GM18909 (cell line): ENCODE measurements around the gene PPP2R3A.
"Not testable (repeated sequence)": the region's sequence is repeated elsewhere in the genome, so short reads cannot be mapped to it uniquely, and the experiment has no call there.

Source experiments
- ATAC-seq: cut with Tn5 transposase; IDR thresholded peaks from one replicate; pipeline ENCODE4 v1.9.1; 2021; ENCODE audit warnings: mild to moderate bottlenecking; ENCODE audit not compliant: unreplicated experiment, poor library complexity

Gene PPP2R3A

DNA sequence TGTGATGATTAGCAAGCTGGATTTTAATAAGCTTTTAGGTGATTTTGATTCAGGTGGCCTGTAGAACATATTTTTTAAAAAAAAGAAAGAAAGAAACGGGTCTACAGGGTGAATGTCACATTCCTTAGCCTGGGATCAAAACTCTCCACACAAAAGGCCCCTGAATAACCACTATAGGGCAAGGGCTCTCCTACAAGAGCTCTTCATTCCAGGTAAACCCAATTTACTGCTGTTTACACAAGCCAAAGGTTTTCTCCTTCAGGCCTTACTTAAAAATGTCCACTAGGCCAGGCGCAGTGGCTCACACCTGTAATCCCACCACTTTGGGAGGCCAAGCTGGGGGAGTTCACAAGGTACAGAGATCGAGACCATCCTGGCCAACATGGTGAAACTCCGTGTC is 222.3 kb downstream of the PPP2R3A start:
- no peak for ATAC-seq

DNA sequence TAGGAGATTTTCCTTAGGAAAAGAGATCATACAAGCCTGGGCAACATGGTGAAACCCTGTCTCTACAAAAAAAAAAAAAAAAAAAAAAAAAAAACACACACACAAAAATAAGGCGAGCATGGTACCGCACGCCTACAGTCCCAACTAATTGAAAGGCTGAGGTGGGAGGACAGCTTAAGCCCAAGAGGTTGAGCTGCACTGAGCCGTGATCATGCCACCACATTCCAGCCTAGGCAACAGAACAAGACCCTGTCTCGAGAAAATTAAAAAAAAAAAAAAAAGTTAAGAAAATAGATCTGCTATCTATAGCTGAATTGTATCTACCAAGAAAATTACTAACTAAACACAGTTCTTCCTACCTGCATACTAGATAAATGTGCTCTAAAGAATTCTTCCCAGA is 223.5 kb downstream of the PPP2R3A start:
- ATAC-seq, result no peak

DNA sequence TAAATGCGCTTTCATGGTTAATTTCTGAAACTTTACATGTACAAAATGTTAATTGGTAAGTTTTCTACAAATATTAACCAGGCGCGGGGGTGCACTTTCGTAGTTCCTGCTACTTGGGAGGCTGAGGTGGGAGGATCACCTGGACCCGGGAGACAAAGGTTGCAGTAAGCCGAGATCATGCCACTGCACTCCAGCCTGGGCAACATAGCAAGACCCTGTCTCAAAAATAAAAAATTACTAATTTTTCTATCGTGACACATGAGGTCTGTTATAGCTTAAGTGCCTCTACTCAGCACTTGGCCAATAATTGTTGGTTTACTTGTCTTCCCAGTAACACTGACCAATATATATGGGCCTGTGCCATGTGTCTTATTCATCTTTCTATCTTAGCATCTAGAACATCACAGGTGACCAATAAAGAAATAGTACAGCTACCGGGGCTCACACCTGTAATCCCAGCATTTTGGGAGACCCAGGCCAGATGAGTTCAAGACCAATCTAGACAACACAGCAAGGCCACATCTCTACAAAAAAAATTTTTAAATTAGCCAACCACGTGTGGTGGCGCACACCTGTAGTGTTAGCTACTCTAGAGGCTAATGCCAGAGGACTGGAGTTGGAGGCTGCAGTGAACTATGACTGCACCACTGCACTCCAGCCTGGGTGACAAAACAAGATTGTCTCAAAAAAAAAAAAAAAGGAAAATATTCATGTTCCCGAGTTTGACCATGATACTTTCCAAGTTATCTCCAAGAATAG is 224.5 kb downstream of the PPP2R3A start:
- ATAC-seq, result no peak

DNA sequence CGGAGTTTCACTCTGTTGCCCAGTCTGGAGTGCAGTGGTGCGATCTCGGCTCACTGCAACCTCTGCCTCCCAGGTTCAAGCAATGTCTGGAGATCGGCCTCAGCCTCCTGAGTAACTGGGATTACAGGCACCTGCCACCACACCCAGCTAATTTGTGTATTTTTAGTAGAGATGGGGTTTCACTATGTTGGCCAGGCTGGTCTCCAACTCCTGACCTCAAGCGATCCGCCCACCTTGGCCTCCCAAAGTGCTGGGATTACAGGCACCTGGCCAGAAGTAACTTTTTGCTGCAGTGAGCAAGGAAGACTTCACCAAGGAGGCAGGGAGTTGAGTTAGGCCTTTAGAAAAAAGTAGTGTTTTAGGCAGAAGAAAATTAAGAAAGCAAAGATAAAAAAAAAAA is 226.7 kb downstream of the PPP2R3A start:
- not testable (repeated sequence) for ATAC-seq

DNA sequence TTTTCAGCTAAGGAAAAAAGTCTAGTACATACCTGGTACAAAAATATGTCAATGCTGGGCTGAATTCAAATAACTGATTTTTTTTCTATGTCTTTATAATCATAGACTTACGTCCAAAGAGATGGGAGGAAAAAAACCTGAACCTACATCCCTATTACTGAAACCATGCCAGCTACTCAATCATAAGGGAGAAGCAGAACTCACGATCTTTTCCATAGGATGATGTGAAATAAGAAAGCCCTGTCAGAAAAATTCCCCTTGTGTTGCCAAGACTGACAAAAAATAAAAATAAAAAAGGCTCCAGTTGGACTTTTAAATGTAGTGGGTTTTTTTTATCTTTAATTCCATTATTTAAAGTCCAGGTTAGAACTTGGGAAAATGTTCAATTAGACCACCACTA is 227.3 kb downstream of the PPP2R3A start:
- ATAC-seq, result no peak

DNA sequence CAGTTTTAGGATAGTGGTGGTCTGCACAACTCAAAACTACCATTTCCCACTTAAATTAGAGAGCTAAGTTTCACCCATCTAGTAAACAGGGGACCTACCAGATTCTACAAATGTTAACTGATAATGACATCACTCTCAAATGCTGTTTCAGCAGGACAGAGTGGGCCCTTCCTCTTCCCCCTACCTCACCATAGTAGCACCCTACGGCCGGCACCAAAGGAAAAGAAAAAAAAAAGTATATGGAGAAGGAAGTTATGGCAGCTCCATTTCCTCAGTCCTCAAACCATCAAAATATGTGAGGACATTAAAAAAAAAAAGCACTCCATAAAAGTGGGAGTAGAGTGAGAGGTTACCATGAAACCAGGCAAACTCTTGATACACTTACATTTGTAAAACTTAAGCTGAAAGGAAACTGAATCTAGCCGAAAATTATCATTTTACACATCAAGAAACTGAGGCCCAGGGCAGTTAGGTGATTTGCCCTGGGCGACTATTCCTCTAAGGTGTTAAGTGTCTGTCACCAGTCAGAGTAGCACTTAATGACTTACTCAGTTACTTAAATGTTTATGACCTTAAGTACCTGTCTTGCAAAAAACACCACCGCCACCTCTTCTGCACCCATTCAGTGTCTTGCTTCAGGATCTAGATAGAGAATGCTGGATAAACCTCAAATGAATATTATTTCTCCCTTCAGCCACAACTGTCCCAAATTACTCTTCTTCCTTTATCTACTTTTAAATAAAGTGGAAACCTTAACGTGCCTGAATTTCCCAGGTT is 227.9 kb downstream of the PPP2R3A start:
- no peak for ATAC-seq

DNA sequence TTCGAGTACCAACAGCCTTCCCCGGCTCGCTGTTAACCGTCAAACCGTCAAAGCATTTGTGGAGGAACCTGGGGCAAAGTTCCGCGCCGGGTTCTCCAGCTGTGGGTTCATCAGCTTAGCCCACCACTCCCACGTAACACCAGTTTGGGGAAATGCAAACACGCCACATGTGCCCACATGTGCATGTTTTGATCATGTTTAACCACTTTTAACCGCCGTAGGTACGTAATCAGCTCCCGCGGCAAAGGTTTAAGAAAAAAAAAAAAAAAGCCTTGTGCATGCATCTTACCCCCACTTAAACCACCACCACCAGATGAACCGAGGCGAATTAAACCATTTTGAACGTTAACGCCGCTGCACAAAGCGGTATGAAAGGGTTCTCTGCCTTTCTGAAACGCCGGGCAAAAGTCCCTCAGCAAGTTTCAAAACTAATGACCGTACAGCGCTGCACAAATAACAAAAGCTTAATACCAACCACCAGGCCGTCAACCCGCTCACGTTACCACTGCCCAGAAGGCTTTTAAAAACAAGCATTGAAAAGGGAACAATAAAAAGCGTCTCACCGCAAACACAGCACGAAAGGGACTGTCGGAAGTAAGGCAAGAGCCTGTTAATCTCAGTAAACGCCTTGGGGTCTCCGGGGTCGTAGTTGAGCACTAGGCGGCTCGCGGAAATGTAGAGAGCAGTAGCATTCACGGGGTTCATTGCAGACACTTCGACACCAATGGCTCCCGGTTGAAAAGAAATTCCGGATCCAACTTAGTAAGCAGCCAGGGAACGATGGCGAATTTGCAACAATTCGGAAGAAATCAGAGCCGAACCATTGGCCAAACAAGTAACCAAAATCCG is 229.1 kb downstream of the PPP2R3A start:
- no peak for ATAC-seq

DNA sequence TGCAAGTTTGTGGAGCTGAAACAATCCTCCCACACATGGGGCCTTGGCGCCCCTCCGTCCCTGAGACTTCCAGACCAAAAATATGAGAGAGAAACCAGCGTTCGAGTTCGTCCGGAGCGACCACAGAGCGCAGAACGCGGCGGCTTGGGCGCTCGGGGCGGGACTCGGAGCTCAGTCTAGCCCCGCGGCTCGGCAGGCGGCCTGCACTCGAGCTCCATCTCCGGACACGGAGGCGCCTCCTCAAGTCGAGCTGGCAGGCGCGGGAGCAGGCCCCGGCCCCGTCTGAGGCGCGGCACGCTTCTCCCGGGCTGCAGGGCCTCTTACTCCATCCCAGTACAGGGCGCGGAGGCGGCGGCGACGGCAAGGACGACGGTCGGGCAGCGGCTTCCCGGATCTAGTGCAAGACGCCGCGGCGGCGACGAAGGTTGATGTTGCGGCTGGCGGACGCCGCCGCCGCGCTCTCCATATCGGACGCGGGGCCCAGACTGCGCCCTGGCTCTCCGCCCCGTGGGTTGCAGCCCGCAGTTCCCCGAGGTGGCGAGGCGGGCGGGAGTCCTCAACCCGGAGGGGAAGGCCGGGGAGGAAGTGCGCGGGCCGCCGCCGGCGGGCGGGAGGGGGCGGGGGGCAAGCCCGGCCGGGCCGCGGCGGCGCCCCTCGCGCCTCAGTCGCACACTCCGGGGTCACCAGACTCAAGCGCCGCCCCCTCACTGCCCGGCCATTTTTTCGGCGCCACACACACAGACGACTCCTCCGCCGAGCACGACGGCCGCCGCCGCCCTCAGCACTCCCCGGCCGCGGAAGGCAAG is 229.9 kb downstream of the PPP2R3A start:
- peak; percentile 36 for ATAC-seq

DNA sequence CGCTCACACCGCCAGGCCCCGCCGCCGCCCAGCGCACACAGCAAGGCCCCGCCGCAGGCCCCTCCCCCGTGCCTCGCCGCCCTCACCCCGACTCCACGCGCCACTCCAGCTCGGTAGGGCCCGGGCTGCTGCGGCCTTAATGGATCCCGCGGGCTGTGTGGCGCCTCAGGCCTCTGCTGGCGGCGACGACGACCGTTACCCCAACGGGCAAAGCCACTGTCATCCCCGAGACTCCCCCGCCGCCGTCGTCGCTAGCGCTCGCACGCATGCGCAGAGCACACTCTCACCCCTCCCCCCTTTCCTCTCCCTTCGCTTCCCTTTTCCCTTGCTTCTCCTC is 230.5 kb downstream of the PPP2R3A start, which contains the start of gene MSL2:
MSL2 (minus strand) TSS at position 272 of the 337 bp plus-strand sequence. CDS start 1,222 bp downstream, outside the sequence.
- no peak for ATAC-seq

DNA sequence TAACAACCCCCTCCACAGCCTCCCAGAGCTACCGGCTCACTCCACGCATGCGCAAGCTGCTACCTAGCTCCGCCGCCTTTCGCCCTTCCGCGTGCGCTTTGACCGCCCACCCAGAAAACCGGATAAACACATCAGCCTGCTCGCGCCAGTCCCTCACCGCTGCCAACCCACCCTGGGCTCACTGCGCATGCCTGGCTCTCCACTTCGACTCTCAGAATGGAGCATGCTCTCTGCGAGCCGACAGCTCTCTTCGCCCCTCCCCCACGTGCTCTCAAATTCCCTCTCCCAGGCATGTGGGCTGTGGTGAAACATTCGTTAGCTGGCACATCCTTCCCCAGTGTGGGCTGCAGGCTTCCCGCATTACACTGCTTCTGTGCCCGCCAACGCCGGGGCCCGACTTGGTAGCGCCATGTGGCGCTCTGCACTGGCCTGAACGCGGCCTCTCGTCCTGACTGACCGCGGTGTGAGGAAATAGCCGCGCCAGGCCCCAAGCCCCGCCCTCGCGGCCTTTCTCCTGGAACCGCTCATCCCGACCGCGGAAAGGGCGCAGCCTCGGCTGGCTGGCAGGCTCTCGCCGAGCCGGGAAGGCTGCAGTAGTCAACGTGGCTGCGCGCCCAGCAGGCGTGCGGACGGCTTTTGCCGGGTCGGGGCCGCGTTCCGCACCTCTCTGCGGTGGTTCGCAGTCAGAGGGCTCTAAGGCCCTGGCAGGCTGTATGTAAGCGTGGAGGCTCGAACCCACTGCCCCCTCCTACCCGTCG is 231.1 kb downstream of the PPP2R3A start:
- ATAC-seq, result peak; percentile 74

DNA sequence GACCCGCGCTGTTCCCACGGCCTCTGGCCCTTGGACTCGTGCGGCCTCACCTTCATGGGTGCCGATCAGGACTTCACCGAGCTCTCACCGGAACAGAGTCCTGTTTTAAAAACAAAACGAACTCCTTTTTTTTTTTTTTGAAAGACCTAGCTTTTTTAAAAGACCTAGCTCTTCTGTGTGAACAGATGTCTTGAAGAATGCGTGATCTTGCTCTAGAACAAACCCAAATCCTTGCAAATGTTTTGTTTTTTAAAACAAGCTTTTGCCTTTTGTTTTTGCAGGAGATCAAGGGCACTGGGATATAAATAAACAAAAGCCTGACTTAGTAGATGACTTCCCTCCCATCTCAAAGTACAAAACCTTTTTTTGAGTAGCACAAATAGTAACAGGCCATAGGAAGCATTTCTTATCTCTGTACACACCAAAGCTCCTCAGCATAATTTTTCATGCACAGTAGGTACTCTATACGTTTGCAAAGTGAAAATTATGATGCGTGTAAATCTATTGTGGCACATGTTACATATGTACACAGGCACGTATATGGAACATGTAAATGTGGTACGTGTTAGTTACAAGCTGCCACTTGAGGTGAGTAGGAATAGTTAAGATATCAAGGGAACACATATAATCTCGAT is 231.7 kb downstream of the PPP2R3A start:
- no peak for ATAC-seq
